Neutrophil (primary cell): ENCODE results near the gene LMO1.

Experiments
- H3K27ac ChIP-seq: fragments of 200-600 bp; sonication (generic); 2 replicates; pipeline ENCODE4 v1.5.1; 2016; ENCODE audit warnings: mild to moderate bottlenecking, moderate library complexity
- H3K27me3 ChIP-seq: fragments of 200-600 bp; sonication (generic); 2 replicates; pipeline ENCODE4 v1.6.0; 2016; ENCODE audit warnings: mild to moderate bottlenecking
- H3K36me3 ChIP-seq: fragments of 200-600 bp; sonication (generic); 2 replicates; pipeline ENCODE4 v1.5.1; 2017
- H3K4me1 ChIP-seq, 2 experiments: fragments of 200-600 bp in 1 of 2; sonication (generic) in 1 of 2; 1 replicate in 1 of 2; 2 replicates in 1 of 2; pipeline versions ENCODE4 v1.5.1 to v1.6.1; 2013 to 2016; ENCODE audit warnings: low read depth in 1 of 2, low read length in 1 of 2, mild to moderate bottlenecking in 1 of 2, moderate library complexity in 1 of 2; ENCODE audit not compliant: control insufficient read depth in 1 of 2, insufficient read depth in 1 of 2
- H3K4me3 ChIP-seq, 2 experiments: fragments of 200-600 bp in 1 of 2; sonication (generic) in 1 of 2; 1 replicate in 1 of 2; 2 replicates in 1 of 2; pipeline ENCODE4 v1.5.1; 2013 to 2016; ENCODE audit warnings: low read depth in 1 of 2, low read length in 1 of 2, mild to moderate bottlenecking in 1 of 2, moderate library complexity in 1 of 2
- H3K9me3 ChIP-seq: fragments of 200-600 bp; sonication (generic); 2 replicates; pipeline ENCODE4 v1.5.1; 2016
- TF ChIP-seq, protein P1 (sequence below): fragments of 200-600 bp; sonication (generic); IDR thresholded peaks from 2 replicates; pipeline ENCODE4 v1.5.1; 2016; ENCODE audit warnings: antibody characterized with exemption

LMO1 gene

DNA sequence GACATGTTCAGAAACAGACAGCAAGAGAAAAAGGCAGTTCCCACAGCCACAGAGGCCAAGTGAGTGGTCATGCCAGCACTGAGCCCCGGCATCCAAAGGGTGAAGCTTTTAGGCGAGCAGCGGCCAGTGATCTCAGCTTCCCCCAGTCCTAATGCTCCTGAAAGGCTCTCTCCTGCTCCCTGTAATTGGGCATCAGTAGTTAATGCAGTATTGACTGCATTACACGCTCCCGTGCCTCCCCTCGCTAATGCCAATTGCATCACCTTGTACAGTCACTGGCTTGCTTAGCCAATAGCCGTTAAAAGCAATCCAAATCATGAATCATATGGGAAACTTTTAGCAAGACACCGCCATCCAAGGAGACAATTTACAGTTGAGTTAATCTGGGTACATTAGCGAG, 4.9 kb downstream of the LMO1 start:
- no peaks in the 10 kb centered on the region for H3K9me3 ChIP-seq
- no peaks in the 10 kb centered on the region for H3K36me3 ChIP-seq
- TF ChIP-seq, protein P1, sequence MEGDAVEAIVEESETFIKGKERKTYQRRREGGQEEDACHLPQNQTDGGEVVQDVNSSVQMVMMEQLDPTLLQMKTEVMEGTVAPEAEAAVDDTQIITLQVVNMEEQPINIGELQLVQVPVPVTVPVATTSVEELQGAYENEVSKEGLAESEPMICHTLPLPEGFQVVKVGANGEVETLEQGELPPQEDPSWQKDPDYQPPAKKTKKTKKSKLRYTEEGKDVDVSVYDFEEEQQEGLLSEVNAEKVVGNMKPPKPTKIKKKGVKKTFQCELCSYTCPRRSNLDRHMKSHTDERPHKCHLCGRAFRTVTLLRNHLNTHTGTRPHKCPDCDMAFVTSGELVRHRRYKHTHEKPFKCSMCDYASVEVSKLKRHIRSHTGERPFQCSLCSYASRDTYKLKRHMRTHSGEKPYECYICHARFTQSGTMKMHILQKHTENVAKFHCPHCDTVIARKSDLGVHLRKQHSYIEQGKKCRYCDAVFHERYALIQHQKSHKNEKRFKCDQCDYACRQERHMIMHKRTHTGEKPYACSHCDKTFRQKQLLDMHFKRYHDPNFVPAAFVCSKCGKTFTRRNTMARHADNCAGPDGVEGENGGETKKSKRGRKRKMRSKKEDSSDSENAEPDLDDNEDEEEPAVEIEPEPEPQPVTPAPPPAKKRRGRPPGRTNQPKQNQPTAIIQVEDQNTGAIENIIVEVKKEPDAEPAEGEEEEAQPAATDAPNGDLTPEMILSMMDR, result no peak
- peaks cover 63% of the 10 kb centered on the region for H3K27me3 ChIP-seq
- peaks cover 6 to 12% of the 10 kb centered on the region in 2 experiments for H3K4me1 ChIP-seq
- H3K4me3 ChIP-seq, result no peak overlapping the region
- no peak overlapping the region for H3K27ac ChIP-seq

DNA sequence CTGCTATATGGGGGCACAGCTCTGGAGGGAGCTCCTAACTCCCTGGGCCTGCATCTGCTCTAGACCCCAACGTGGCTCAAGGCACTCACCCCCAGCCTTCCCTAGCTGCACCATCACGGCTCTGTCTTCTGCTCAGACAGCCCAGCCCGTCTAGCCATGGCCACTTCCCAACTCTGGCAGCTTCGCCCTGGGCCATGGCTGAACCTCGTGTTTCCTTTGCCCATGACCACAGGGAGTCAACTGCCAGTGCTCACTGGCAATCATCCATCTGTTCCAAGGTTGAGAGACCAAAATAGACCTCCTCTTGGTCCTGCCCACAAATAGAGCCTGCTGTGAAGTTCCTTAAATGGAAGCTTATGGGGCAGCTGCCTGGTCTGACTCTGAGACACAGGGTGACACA, 5.4 kb downstream of the LMO1 start:
- peaks cover 58% of the 10 kb centered on the region for H3K27me3 ChIP-seq
- H3K4me3 ChIP-seq, result no peak overlapping the region
- peaks cover 1 to 7% of the 10 kb centered on the region in 2 experiments for H3K4me1 ChIP-seq
- TF ChIP-seq, protein P1, result no peak
- no peaks in the 10 kb centered on the region for H3K36me3 ChIP-seq
- no peaks in the 10 kb centered on the region for H3K9me3 ChIP-seq
- H3K27ac ChIP-seq, result no peak overlapping the region

DNA sequence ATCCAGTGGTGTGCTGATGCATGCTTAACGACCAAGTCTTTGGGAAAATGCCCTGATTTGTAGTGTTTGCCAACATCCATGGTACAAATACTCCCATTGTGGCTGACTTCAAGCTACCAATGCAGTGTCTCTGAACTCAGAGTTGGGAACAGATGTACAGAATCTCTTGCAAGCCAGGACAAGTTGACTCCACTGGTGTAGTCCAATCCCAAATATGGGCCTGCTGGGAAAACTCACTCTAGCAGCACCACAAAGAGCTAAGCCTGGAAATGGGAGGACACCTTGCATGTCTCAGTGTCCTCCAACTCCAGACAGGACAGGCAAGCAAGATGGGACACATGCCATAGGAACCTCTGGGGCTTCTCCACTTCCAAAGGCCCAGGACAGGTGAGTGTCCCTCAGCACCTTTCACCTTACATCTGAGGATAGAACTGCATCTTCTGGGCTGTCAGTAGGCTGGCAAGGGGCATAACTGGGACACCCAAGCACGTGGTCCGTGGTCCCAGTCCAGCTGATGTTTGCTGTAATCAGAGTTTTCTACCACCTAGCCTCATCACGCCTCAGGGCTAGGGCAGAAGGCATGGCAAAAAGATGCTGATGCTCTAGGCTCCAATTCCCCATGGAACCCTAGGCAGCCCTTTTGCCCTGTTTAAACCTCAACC, 6.5 kb downstream of the LMO1 start:
- no peak overlapping the region for H3K4me3 ChIP-seq
- H3K4me1 ChIP-seq, result no peaks in the 10 kb centered on the region
- peaks cover 46% of the 10 kb centered on the region for H3K27me3 ChIP-seq
- H3K27ac ChIP-seq, result no peak overlapping the region
- TF ChIP-seq, protein P1, result no peak
- no peaks in the 10 kb centered on the region for H3K36me3 ChIP-seq
- no peaks in the 10 kb centered on the region for H3K9me3 ChIP-seq

DNA sequence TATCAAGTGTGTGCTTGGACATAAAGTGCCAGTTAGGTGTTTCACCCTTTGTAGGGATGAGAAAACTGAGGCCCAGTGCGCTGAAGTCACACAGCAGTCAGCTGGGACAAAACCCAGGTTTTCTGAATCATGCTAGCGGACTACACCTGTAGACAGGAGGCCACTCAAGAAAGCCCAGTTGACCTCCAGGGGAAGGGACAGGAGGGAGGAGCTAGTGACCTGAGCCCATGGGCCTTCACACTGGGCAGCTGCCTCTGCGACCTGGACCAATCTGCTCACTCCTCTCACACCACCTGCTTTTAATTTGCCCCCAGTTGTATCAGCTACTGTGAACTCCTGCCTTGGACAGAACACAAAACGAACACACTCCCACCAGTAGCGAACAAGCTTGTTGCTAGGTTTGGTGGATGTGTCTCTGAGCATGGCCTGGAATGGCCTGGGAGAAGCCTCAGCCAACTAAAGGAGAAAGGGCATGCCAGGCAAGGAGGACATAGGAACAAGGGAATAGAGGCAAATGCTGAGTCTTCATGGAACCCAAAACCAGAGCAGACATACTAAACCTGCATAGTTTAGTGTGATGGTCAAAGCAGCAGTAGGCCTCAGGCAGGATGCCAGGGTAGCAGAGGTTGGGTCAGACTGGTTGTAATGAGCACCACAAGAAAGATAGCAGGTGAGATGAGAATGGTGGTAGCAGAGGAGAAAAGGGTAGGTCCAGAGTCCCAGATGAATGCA, 7.2 kb downstream of the LMO1 start:
- H3K4me3 ChIP-seq, result no peak overlapping the region
- H3K4me1 ChIP-seq, result no peaks in the 10 kb centered on the region
- H3K9me3 ChIP-seq, result no peaks in the 10 kb centered on the region
- H3K27me3 ChIP-seq, result peaks cover 39% of the 10 kb centered on the region
- H3K36me3 ChIP-seq, result no peaks in the 10 kb centered on the region
- TF ChIP-seq, protein P1, result no peak
- no peak overlapping the region for H3K27ac ChIP-seq

DNA sequence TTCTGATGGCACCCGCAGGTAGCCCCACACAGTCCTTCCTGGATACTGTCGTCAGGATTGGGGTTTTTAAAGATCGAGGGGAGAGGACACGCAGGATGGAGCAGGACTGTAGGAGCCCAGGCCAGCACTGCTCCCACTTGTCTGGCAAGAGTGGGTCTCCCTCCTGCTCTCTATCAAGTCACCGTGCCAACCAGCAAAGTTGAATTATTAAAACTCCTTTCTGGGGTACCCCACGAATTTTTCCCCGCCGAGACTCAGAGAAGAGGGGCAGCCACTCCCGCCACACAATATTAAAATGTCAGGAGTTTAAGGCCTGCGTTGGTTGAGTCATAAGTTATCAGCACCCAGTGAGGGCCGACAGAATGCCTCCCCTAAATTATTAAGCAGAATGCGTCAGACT, 10.1 kb downstream of the LMO1 start:
- no peaks in the 10 kb centered on the region for H3K36me3 ChIP-seq
- H3K27ac ChIP-seq, result no peak overlapping the region
- TF ChIP-seq, protein P1, result no peak
- no peaks in the 10 kb centered on the region for H3K9me3 ChIP-seq
- no peak overlapping the region for H3K4me3 ChIP-seq
- H3K4me1 ChIP-seq, result no peaks in the 10 kb centered on the region
- H3K27me3 ChIP-seq, result peaks cover 10% of the 10 kb centered on the region
